Measurements from ENCODE around the gene DDX10. TPM values are rescaled to one million over a fixed set of nuclear protein-coding genes. Genes with fewer than 3 reads are reported as not detected.

DDX10 gene
- total and polyA plus RNA-seq, 7 donors, result 10.0 to 18.0 (median 11.4) TPM

- Histone ChIP-seq H3K9me3 (no peaks in the 10 kb centered on the region), H3K36me3 (ENCODE audit: insufficient read depth in 1 of 2, low read depth in 1 of 2) (peaks cover 0 to 16% of the 10 kb centered on the region in 2 donors), H3K4me1 (no peaks in the 10 kb centered on the region), H3K27me3 (ENCODE audit: insufficient read depth in 3 of 3, low read length in 2 of 3) (no peaks in the 10 kb centered on the region), H3K27ac (no peak overlapping the region), H3K4me3 (no peak overlapping the region)
- TF ChIP-seq CTCF (IDR thresholded peaks at IDR 0.05), result no peak
- ATAC-seq, result no peak
- intact Hi-C loops (cut with DNase I), result no loop called here
- DNase-seq, result no peak
- WGBS, 3 donors, result 90 to 92% (median 90%) methylated on average over 6 of the region's 6 CpGs
Observed at GRCh38 chr11:108937746-108938145, 272.9 kb downstream of the DDX10 start.

GRCh38 chr11:108938604-108939003, 273.7 kb downstream of the DDX10 start:
- DNase-seq (no peak), ATAC-seq (no peak)
- 35 to 80% (median 41%) methylated on average over 1 of the region's 1 CpG for WGBS, 3 donors
- H3K27ac ChIP-seq, result no peak overlapping the region
- H3K4me1 ChIP-seq, result no peaks in the 10 kb centered on the region
- H3K4me3 ChIP-seq, result no peak overlapping the region
- intact Hi-C loops (cut with DNase I), result no loop called here
- H3K9me3 ChIP-seq, result no peaks in the 10 kb centered on the region
- no peak for TF ChIP-seq CTCF (IDR thresholded peaks at IDR 0.05)
- no peaks in the 10 kb centered on the region for H3K27me3 ChIP-seq (ENCODE audit: insufficient read depth in 3 of 3, low read length in 2 of 3)
- H3K36me3 ChIP-seq (ENCODE audit: insufficient read depth in 1 of 2, low read depth in 1 of 2), result peaks cover 0 to 16% of the 10 kb centered on the region in 2 donors

GRCh38 chr11:108939135-108939534, 274.3 kb downstream of the DDX10 start:
- H3K27me3 ChIP-seq (ENCODE audit: insufficient read depth in 3 of 3, low read length in 2 of 3), result no peaks in the 10 kb centered on the region
- intact Hi-C loops (cut with DNase I), result no loop called here
- H3K9me3 ChIP-seq, result no peaks in the 10 kb centered on the region
- peak in 1 of 4 donors; percentile 47 for ATAC-seq
- WGBS, 3 donors, result 87 to 98% (median 95%) methylated on average over 1 of the region's 1 CpG
- no peak overlapping the region for H3K4me3 ChIP-seq
- H3K27ac ChIP-seq, result no peak overlapping the region
- peaks cover 0 to 16% of the 10 kb centered on the region in 2 donors for H3K36me3 ChIP-seq (ENCODE audit: insufficient read depth in 1 of 2, low read depth in 1 of 2)
- H3K4me1 ChIP-seq, result no peaks in the 10 kb centered on the region
- no peak for DNase-seq
- TF ChIP-seq CTCF (IDR thresholded peaks at IDR 0.05), result no peak

- Histone ChIP-seq H3K27me3 (ENCODE audit: insufficient read depth in 3 of 3, low read length in 2 of 3) (no peaks in the 10 kb centered on the region), H3K9me3 (no peaks in the 10 kb centered on the region), H3K36me3 (ENCODE audit: insufficient read depth in 1 of 2, low read depth in 1 of 2) (peaks cover 0 to 16% of the 10 kb centered on the region in 2 donors), H3K4me3 (no peak overlapping the region), H3K27ac (no peak overlapping the region), H3K4me1 (no peaks in the 10 kb centered on the region)
- ATAC-seq (no peak), DNase-seq (no peak)
- no peak for TF ChIP-seq CTCF (IDR thresholded peaks at IDR 0.05)
- WGBS, 3 donors, result 84 to 89% (median 89%) methylated on average over 4 of the region's 4 CpGs
- intact Hi-C loops (cut with DNase I), result no loop called here
Observed at GRCh38 chr11:108943853-108944252, 279.0 kb downstream of the DDX10 start.

- H3K9me3 ChIP-seq, result no peaks in the 10 kb centered on the region
- H3K4me3 ChIP-seq, result no peak overlapping the region
- no peak for DNase-seq
- no peaks in the 10 kb centered on the region for H3K27me3 ChIP-seq (ENCODE audit: insufficient read depth in 3 of 3, low read length in 2 of 3)
- intact Hi-C loops (cut with DNase I), result no loop called here
- no peak overlapping the region for H3K27ac ChIP-seq
- no peak for TF ChIP-seq CTCF (IDR thresholded peaks at IDR 0.05)
- H3K4me1 ChIP-seq, result no peaks in the 10 kb centered on the region
- peaks cover 0 to 16% of the 10 kb centered on the region in 2 donors for H3K36me3 ChIP-seq (ENCODE audit: insufficient read depth in 1 of 2, low read depth in 1 of 2)
- no peak for ATAC-seq
- WGBS, 3 donors, result 76 to 88% (median 80%) methylated on average over 6 of the region's 6 CpGs
Observed at GRCh38 chr11:108944471-108945178, 279.8 kb downstream of the DDX10 start.

All from psoas muscle (tissue), 8 donors.